HG03571 (cell line): ENCODE data around the gene NCBP3.

ENCODE experiments used
- ATAC-seq: cut with Tn5 transposase; IDR thresholded peaks from one replicate; pipeline ENCODE4 v1.9.1; 2021; ENCODE audit not compliant: unreplicated experiment

NCBP3 gene

GRCh38 chr17:3813171-3813570 is 32.9 kb downstream of the NCBP3 start:
- no peak for ATAC-seq

- no peak for ATAC-seq
Measured at GRCh38 chr17:3812771-3813170, 33.3 kb downstream of the NCBP3 start.

GRCh38 chr17:3812284-3812683 is 33.8 kb downstream of the NCBP3 start:
- no peak for ATAC-seq

GRCh38 chr17:3810019-3810418 is 36.0 kb downstream of the NCBP3 start:
- ATAC-seq, result no peak

- no peak for ATAC-seq
Measured at GRCh38 chr17:3809135-3809534, 36.9 kb downstream of the NCBP3 start.

GRCh38 chr17:3808701-3809100 is 37.3 kb downstream of the NCBP3 start:
- no peak for ATAC-seq

GRCh38 chr17:3805581-3805980 is 40.5 kb downstream of the NCBP3 start:
- ATAC-seq, result no peak

GRCh38 chr17:3804503-3804931 is 41.5 kb downstream of the NCBP3 start:
- ATAC-seq, result peak; percentile 70

- no peak for ATAC-seq
Measured at GRCh38 chr17:3803308-3803640, 42.8 kb downstream of the NCBP3 start.

- no peak for ATAC-seq
Measured at GRCh38 chr17:3802461-3803307, 43.4 kb downstream of the NCBP3 start.

- ATAC-seq, result no peak
Measured at GRCh38 chr17:3801792-3802191, 44.3 kb downstream of the NCBP3 start.

- ATAC-seq, result no peak
Measured at GRCh38 chr17:3801347-3801746, 44.7 kb downstream of the NCBP3 start.

GRCh38 chr17:3800362-3801271 is 45.4 kb downstream of the NCBP3 start, which contains the start of gene ITGAE:
Gene ITGAE, minus strand, starts transcription at chr17:3801188. Its CDS starts 44 bp downstream, at chr17:3801144.
- ATAC-seq, result no peak

- ATAC-seq, result no peak
Measured at GRCh38 chr17:3799181-3799945, 46.7 kb downstream of the NCBP3 start.

- ATAC-seq, result peak; percentile 28
Measured at GRCh38 chr17:3798273-3799180, 47.5 kb downstream of the NCBP3 start.

- ATAC-seq, result peak; percentile 19
Measured at GRCh38 chr17:3796822-3797170, 49.2 kb downstream of the NCBP3 start.

GRCh38 chr17:3796110-3796821 is 49.8 kb downstream of the NCBP3 start:
- peak; percentile 57 for ATAC-seq

GRCh38 chr17:3795390-3796102 is 50.5 kb downstream of the NCBP3 start:
- no peak for ATAC-seq
